OCI-LY7 (cell line): ENCODE measurements around the gene CMPK2. TPM values are rescaled to one million over a fixed set of nuclear protein-coding genes. Genes with fewer than 3 reads are reported as not detected.

ENCODE experiments used
- BruUV-seq: library from RNA; stranded (reverse); fragments of 400-500 nt; replicated peaks from 2 replicates; lab custom pipeline; 2021; lab: Mats Ljungman, UMichigan
- CTCF ChIA-PET: fragments of 300-600 bp; sonication (Branson Sonifier 250); formaldehyde crosslinking; loops from one replicate; lab custom pipeline; 2022; ENCODE audit warnings: antibody characterized with exemption; ENCODE audit not compliant: unreplicated experiment; lab: Charles Lee
- POLR2A ChIA-PET: fragments of 300-600 bp; sonication (Branson Sonifier 250); formaldehyde crosslinking; loops from one replicate; lab custom pipeline; 2022; ENCODE audit warnings: antibody characterized with exemption; lab: Charles Lee
- DNase-seq: peaks from one replicate; pipeline ENCODE4 v3.0.0-alpha.2; 2015; ENCODE audit warnings: low spot score
- H2AFZ ChIP-seq: fragments of 200-600 bp; sonication (generic), shearing (Covaris generic); 2 replicates; pipeline ENCODE4 v1.6.1; 2014; ENCODE audit warnings: mild to moderate bottlenecking, antibody characterized with exemption, low read length, moderate library complexity
- H3K27ac ChIP-seq: fragments of 200-600 bp; sonication (generic); 2 replicates; pipeline ENCODE4 v1.5.1; 2014; ENCODE audit warnings: mixed run types, low read depth, mild to moderate bottlenecking, moderate library complexity, low read length, inconsistent platforms; ENCODE audit not compliant: poor library complexity, severe bottlenecking
- H3K36me3 ChIP-seq: fragments of 200-600 bp; sonication (generic); 2 replicates; pipeline ENCODE4 v1.6.1; 2014; ENCODE audit warnings: mild to moderate bottlenecking, antibody characterized with exemption, low read length, moderate library complexity, mixed read lengths; ENCODE audit not compliant: insufficient read depth
- H3K4me1 ChIP-seq: fragments of 200-600 bp; sonication (generic); 2 replicates; pipeline ENCODE4 v1.5.1; 2014; ENCODE audit warnings: mild to moderate bottlenecking, low read length; ENCODE audit not compliant: insufficient read depth, poor library complexity, severe bottlenecking
- H3K4me2 ChIP-seq: fragments of 200-600 bp; sonication (generic); 2 replicates; pipeline ENCODE4 v1.6.1; 2014; ENCODE audit warnings: mild to moderate bottlenecking, low read length
- H3K4me3 ChIP-seq: fragments of 200-600 bp; sonication (generic); 2 replicates; pipeline ENCODE4 v1.5.1; 2014; ENCODE audit warnings: mild to moderate bottlenecking, low read depth, low read length; ENCODE audit not compliant: poor library complexity, severe bottlenecking
- H3K79me2 ChIP-seq: fragments of 200-600 bp; sonication (generic); 2 replicates; pipeline ENCODE4 v1.6.1; 2016; ENCODE audit warnings: low read depth, mild to moderate bottlenecking, low read length, moderate library complexity, mixed read lengths; ENCODE audit not compliant: insufficient read depth
- H3K9me2 ChIP-seq: fragments of 200-600 bp; sonication (generic); 2 replicates; pipeline ENCODE4 v1.6.1; 2016; ENCODE audit warnings: mild to moderate bottlenecking, low read length, mixed read lengths; ENCODE audit not compliant: insufficient read depth
- H3K9me3 ChIP-seq: fragments of 200-600 bp; sonication (generic); 2 replicates; pipeline ENCODE4 v1.6.1; 2014; ENCODE audit warnings: mild to moderate bottlenecking, mixed run types, low read length, mixed read lengths
- H4K20me1 ChIP-seq: fragments of 200-600 bp; sonication (generic); 2 replicates; pipeline ENCODE4 v1.6.1; 2014; ENCODE audit warnings: mild to moderate bottlenecking, antibody characterized with exemption, low read length, moderate library complexity, mixed read lengths; ENCODE audit not compliant: insufficient read depth
- EZH2phosphoT487 ChIP-seq: fragments of 200-600 bp; sonication (generic); IDR thresholded peaks from 2 replicates; pipeline ENCODE4 v1.6.1; 2018; ENCODE audit warnings: low read depth, borderline replicate concordance, mild to moderate bottlenecking, mixed run types, antibody characterized with exemption, low read length, moderate library complexity, mixed read lengths
- intact Hi-C: fragments of 100-400 bp; cut with micrococcal nuclease; formaldehyde crosslinking; loops from one replicate; pipeline ENCODE4 v1.10.0; 2022; ENCODE audit not compliant: unreplicated experiment
- total RNA-seq, 2 experiments: library from RNA; depleted of rRNA in 1 of 2; stranded (reverse); fragments of >200 nt in 1 of 2; shearing (Covaris generic) in 1 of 2; gene quantifications; 2 replicates each; pipeline ENCODE4 v1.2.3, GENCODE V29; 2014 to 2022
- TF ChIP-seq, protein P1 (sequence below): fragments of 200-600 bp; sonication (generic); conservative IDR thresholded peaks from 2 replicates; pipeline ENCODE4 v1.5.1; 2014; ENCODE audit warnings: mild to moderate bottlenecking, antibody characterized with exemption, low read length, moderate library complexity, mixed read lengths

Gene CMPK2
- total RNA-seq, 2 experiments from 2014 or later, result 0.99 TPM; not detected in 1

DNA sequence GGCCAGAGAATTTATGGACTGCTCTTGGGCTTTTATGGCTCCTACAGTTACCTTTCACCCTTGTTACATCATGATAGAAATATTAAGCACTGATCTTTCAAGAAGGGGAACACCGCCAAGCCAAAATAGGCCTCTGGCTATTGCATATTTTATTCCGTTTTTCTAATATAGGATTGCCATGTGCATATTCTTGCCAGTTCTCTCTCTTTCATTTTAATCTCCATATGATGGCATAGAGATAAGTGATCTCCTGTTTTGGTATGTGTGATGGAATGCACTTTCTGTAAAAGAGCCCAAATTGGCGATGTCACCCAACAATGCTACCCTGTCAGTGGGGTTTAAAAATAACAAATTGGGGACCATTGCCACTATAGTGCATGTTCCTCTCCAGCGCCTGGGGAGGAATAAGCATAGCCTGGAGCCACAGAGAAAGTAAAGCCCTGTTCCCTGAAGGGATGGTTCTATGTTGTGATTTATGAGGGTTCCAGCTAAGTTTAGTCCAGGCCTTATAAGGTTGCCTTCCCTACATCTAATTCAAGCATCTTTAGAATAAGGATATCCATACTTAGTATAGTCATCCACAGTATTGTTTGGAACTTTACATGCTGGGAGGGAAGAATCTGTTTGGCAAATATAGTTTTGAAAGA, 26.9 kb downstream of the CMPK2 start:
- no TSS peak for BruUV-seq
- Histone ChIP-seq H3K4me1 (no peaks in the 10 kb centered on the region), H3K9me3 (peaks cover 1% of the 10 kb centered on the region; the same call in 1 of the 2 replicates), H3K27ac (no peak overlapping the region), H2AFZ (no peak overlapping the region), H3K9me2 (no peaks in the 10 kb centered on the region), H3K4me2 (no peak overlapping the region), H3K79me2 (no peaks in the 10 kb centered on the region), H3K4me3 (no peak overlapping the region), H4K20me1 (no peaks in the 10 kb centered on the region), H3K36me3 (no peaks in the 10 kb centered on the region)
- no peak for DNase-seq
- ChIA-PET POLR2A (no interaction called here), CTCF (no interaction called here)
- intact Hi-C loops, result no loop called here
- TF ChIP-seq EZH2phosphoT487, result no peak

GRCh38 chr2:6835467-6835866, 30.2 kb downstream of the CMPK2 start:
- H3K79me2 ChIP-seq, result no peaks in the 10 kb centered on the region
- BruUV-seq, result no TSS peak
- H2AFZ ChIP-seq, result no peak overlapping the region
- intact Hi-C loops, result no loop called here
- TF ChIP-seq, protein P1, sequence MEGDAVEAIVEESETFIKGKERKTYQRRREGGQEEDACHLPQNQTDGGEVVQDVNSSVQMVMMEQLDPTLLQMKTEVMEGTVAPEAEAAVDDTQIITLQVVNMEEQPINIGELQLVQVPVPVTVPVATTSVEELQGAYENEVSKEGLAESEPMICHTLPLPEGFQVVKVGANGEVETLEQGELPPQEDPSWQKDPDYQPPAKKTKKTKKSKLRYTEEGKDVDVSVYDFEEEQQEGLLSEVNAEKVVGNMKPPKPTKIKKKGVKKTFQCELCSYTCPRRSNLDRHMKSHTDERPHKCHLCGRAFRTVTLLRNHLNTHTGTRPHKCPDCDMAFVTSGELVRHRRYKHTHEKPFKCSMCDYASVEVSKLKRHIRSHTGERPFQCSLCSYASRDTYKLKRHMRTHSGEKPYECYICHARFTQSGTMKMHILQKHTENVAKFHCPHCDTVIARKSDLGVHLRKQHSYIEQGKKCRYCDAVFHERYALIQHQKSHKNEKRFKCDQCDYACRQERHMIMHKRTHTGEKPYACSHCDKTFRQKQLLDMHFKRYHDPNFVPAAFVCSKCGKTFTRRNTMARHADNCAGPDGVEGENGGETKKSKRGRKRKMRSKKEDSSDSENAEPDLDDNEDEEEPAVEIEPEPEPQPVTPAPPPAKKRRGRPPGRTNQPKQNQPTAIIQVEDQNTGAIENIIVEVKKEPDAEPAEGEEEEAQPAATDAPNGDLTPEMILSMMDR, result no peak
- TF ChIP-seq EZH2phosphoT487, result no peak
- no peak for DNase-seq
- no peaks in the 10 kb centered on the region for H3K9me2 ChIP-seq
- no peaks in the 10 kb centered on the region for H3K36me3 ChIP-seq
- no peak overlapping the region for H3K27ac ChIP-seq
- no peaks in the 10 kb centered on the region for H4K20me1 ChIP-seq
- H3K4me3 ChIP-seq, result no peak overlapping the region
- POLR2A ChIA-PET, result interaction anchor here (0.6 to 1.4 kb wide), 2 partner anchors 11 to 854 kb away, joined by 3 read pairs; no protein-coding TSS in a partner anchor
- H3K4me2 ChIP-seq, result no peak overlapping the region
- CTCF ChIA-PET, result no interaction called here
- peaks cover 16% of the 10 kb centered on the region for H3K9me3 ChIP-seq
- H3K4me1 ChIP-seq, result no peaks in the 10 kb centered on the region

- no peak for DNase-seq
- no TSS peak for BruUV-seq
- no peak for TF ChIP-seq EZH2phosphoT487
- TF ChIP-seq, protein P1, result no peak
- ChIA-PET POLR2A (no interaction called here), CTCF (no interaction called here)
- Histone ChIP-seq H3K4me1 (no peaks in the 10 kb centered on the region), H3K9me2 (no peaks in the 10 kb centered on the region), H4K20me1 (no peaks in the 10 kb centered on the region), H2AFZ (no peak overlapping the region), H3K79me2 (no peaks in the 10 kb centered on the region), H3K9me3 (peaks cover 16% of the 10 kb centered on the region), H3K4me3 (no peak overlapping the region), H3K27ac (no peak overlapping the region), H3K4me2 (no peak overlapping the region), H3K36me3 (no peaks in the 10 kb centered on the region)
- intact Hi-C loops, result no loop called here
These were observed 31.5 kb downstream of the CMPK2 start for GRCh38 chr2:6834163-6834562.
